Fibroblast of peridontal ligament (primary cell): ENCODE data around the gene FHIT.

Experiments
- DNase-seq: peaks from one replicate; pipeline ENCODE4 v3.0.0-alpha.2; 2010; ENCODE audit errors: extremely low read depth

FHIT gene

GRCh38 chr3:59772416-59773408, 1478.5 kb downstream of the FHIT start:
- no peak for DNase-seq

- DNase-seq, result peak; percentile 90
Observed at GRCh38 chr3:59771768-59772181, 1479.5 kb downstream of the FHIT start.

- no peak for DNase-seq
Observed at GRCh38 chr3:59769127-59769750, 1482.0 kb downstream of the FHIT start.

GRCh38 chr3:59766200-59766872, 1484.9 kb downstream of the FHIT start:
- peak; percentile 99 for DNase-seq

- peak; percentile 92 for DNase-seq
Observed at GRCh38 chr3:59764171-59764570, 1487.1 kb downstream of the FHIT start.

- peak; percentile 42 for DNase-seq
Observed at GRCh38 chr3:59762941-59763340, 1488.3 kb downstream of the FHIT start.

GRCh38 chr3:59759298-59760031, 1491.8 kb downstream of the FHIT start:
- DNase-seq, result no peak

- no peak for DNase-seq
Observed at GRCh38 chr3:59758672-59759071, 1492.6 kb downstream of the FHIT start.

- no peak for DNase-seq
Observed at GRCh38 chr3:59756934-59757333, 1494.3 kb downstream of the FHIT start.

GRCh38 chr3:59754456-59755129, 1496.7 kb downstream of the FHIT start:
- DNase-seq, result peak; percentile 37

GRCh38 chr3:59753808-59754450, 1497.3 kb downstream of the FHIT start:
- DNase-seq, result no peak

- DNase-seq, result no peak
Observed at GRCh38 chr3:59752925-59753324, 1498.3 kb downstream of the FHIT start.

GRCh38 chr3:59751606-59752005, 1499.6 kb downstream of the FHIT start:
- DNase-seq, result no peak

GRCh38 chr3:59750391-59750790, 1500.9 kb downstream of the FHIT start:
- no peak for DNase-seq

- DNase-seq, result peak; percentile 96
Observed at GRCh38 chr3:59749291-59749690, 1502.0 kb downstream of the FHIT start.

- no peak for DNase-seq
Observed at GRCh38 chr3:59746585-59746984, 1504.7 kb downstream of the FHIT start.

GRCh38 chr3:59737241-59737640, 1514.0 kb downstream of the FHIT start:
- DNase-seq, result peak; percentile 52

GRCh38 chr3:59734061-59734460, 1517.2 kb downstream of the FHIT start:
- no peak for DNase-seq

GRCh38 chr3:59733041-59733809, 1518.0 kb downstream of the FHIT start:
- DNase-seq, result no peak

GRCh38 chr3:59731943-59732342, 1519.3 kb downstream of the FHIT start:
- no peak for DNase-seq
